Liver (tissue), 3 donors: ENCODE results near the gene SLC52A1.

Experiments
- CTCF ChIP-seq: fragments of 150-350 bp; IDR thresholded peaks from 2 replicates; pipeline ENCODE4 v1.5.1; 2017; ENCODE audit warnings: improper control_type of control experiment, low read depth, low read length; ENCODE audit not compliant: missing input control
- GABPA ChIP-seq, 2 donors: IDR thresholded peaks in 1 of 2; conservative IDR thresholded peaks in 1 of 2; 2 replicates each; pipeline ENCODE4 v1.6.1; 2016; ENCODE audit warnings: antibody characterized with exemption in 2 of 2, mild to moderate bottlenecking in 1 of 2, moderate library complexity in 1 of 2
- SP1 ChIP-seq: IDR thresholded peaks from 2 replicates; pipeline ENCODE4 v1.6.1; 2018; ENCODE audit warnings: antibody characterized with exemption, mild to moderate bottlenecking
- TF ChIP-seq, protein P1 (sequence below): IDR thresholded peaks from 2 replicates; pipeline ENCODE4 v1.6.1; 2016; ENCODE audit warnings: antibody characterized with exemption, mild to moderate bottlenecking
- donor health status: healthy.
- donor health status: healthy.

- no peak for TF ChIP-seq SP1
- no peak for TF ChIP-seq CTCF
- TF ChIP-seq, protein P1, sequence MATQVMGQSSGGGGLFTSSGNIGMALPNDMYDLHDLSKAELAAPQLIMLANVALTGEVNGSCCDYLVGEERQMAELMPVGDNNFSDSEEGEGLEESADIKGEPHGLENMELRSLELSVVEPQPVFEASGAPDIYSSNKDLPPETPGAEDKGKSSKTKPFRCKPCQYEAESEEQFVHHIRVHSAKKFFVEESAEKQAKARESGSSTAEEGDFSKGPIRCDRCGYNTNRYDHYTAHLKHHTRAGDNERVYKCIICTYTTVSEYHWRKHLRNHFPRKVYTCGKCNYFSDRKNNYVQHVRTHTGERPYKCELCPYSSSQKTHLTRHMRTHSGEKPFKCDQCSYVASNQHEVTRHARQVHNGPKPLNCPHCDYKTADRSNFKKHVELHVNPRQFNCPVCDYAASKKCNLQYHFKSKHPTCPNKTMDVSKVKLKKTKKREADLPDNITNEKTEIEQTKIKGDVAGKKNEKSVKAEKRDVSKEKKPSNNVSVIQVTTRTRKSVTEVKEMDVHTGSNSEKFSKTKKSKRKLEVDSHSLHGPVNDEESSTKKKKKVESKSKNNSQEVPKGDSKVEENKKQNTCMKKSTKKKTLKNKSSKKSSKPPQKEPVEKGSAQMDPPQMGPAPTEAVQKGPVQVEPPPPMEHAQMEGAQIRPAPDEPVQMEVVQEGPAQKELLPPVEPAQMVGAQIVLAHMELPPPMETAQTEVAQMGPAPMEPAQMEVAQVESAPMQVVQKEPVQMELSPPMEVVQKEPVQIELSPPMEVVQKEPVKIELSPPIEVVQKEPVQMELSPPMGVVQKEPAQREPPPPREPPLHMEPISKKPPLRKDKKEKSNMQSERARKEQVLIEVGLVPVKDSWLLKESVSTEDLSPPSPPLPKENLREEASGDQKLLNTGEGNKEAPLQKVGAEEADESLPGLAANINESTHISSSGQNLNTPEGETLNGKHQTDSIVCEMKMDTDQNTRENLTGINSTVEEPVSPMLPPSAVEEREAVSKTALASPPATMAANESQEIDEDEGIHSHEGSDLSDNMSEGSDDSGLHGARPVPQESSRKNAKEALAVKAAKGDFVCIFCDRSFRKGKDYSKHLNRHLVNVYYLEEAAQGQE: no peak
- no peak for TF ChIP-seq GABPA (IDR thresholded peaks at IDR 0.05 in 1 of 2, conservative IDR thresholded peaks at IDR 0.05 in 1 of 2)
These were observed 575 bp downstream of the SLC52A1 start for GRCh38 chr17:5034651-5035050.
